PC-3 (cell line): ENCODE data around the gene SCCPDH. TPM values are rescaled to one million over a fixed set of nuclear protein-coding genes. Genes with fewer than 3 reads are reported as not detected.

Experiments
- ATAC-seq: fragments of 200-7000 bp; cut with Tn5 transposase; 2 replicates; pipeline ENCODE4 v1.9.1; 2020; ENCODE audit warnings: mild to moderate bottlenecking, moderate library complexity
- BruUV-seq: library from RNA; stranded (reverse); fragments of 400-500 nt; replicated peaks from 2 replicates; lab custom pipeline; 2021; lab: Mats Ljungman, UMichigan
- CTCF ChIA-PET: fragments of 300-600 bp; sonication (Branson Sonifier 250); formaldehyde crosslinking; loops from one replicate; lab custom pipeline; 2022; ENCODE audit warnings: antibody characterized with exemption; lab: Charles Lee
- POLR2A ChIA-PET: fragments of 300-600 bp; sonication (Branson Sonifier 250); formaldehyde crosslinking; loops from one replicate; lab custom pipeline; 2022; ENCODE audit warnings: antibody characterized with exemption; ENCODE audit not compliant: unreplicated experiment; lab: Charles Lee
- DNase-seq: peaks from one replicate; pipeline ENCODE4 v3.0.0-alpha.2; 2015
- H2AFZ ChIP-seq: fragments of 300-600 bp; sonication (generic); 2 replicates; pipeline ENCODE4 v1.6.0; 2016; ENCODE audit warnings: antibody characterized with exemption, low read length
- H3F3A ChIP-seq: fragments of 300-600 bp; sonication (generic); one replicate; pipeline ENCODE4 v1.6.0; 2017; ENCODE audit warnings: antibody characterized with exemption, low read length, control low read depth, mild to moderate bottlenecking; ENCODE audit not compliant: unreplicated experiment
- H3K27ac ChIP-seq: fragments of 300-600 bp; sonication (generic); 2 replicates; pipeline ENCODE4 v1.5.1; 2016; ENCODE audit warnings: mild to moderate bottlenecking, low read length
- H3K27me3 ChIP-seq: fragments of 300-600 bp; sonication (generic); 2 replicates; pipeline ENCODE4 v1.6.1; 2016; ENCODE audit warnings: low read length, mixed read lengths
- H3K36me3 ChIP-seq: fragments of 300-600 bp; sonication (generic); 2 replicates; pipeline ENCODE4 v1.6.1; 2016; ENCODE audit warnings: low read depth, mixed run types, low read length, mixed read lengths
- H3K4me1 ChIP-seq: fragments of 300-600 bp; sonication (generic); 2 replicates; pipeline ENCODE4 v1.5.1; 2016; ENCODE audit warnings: low read length; ENCODE audit not compliant: insufficient read depth
- H3K4me2 ChIP-seq: fragments of 300-600 bp; sonication (generic); 2 replicates; pipeline ENCODE4 v1.6.0; 2016; ENCODE audit warnings: low read length
- H3K4me3 ChIP-seq: fragments of 300-600 bp; sonication (generic); 2 replicates; pipeline ENCODE4 v1.5.1; 2016; ENCODE audit warnings: mild to moderate bottlenecking, low read length, mixed read lengths
- H3K79me2 ChIP-seq: fragments of 300-600 bp; sonication (generic); 2 replicates; pipeline ENCODE4 v1.6.1; 2017; ENCODE audit warnings: low read length, mixed read lengths
- H3K9ac ChIP-seq: fragments of 300-600 bp; sonication (generic); 2 replicates; pipeline ENCODE4 v1.6.0; 2016; ENCODE audit warnings: mild to moderate bottlenecking, low read length
- H3K9me2 ChIP-seq: fragments of 300-600 bp; sonication (generic); replicated peaks from 2 replicates; pipeline ENCODE4 v1.6.1; 2016; ENCODE audit warnings: mixed run types, low read length, mixed read lengths
- H3K9me3 ChIP-seq: fragments of 300-600 bp; sonication (generic); 2 replicates; pipeline ENCODE4 v1.6.1; 2016; ENCODE audit warnings: low read length, mixed read lengths
- H4K20me1 ChIP-seq: fragments of 300-600 bp; sonication (generic); 2 replicates; pipeline ENCODE4 v1.6.1; 2016; ENCODE audit warnings: low read length, mixed read lengths
- CTCF ChIP-seq: fragments of 300-600 bp; sonication (generic); conservative IDR thresholded peaks from 2 replicates; pipeline ENCODE4 v1.5.1; 2017; ENCODE audit warnings: antibody characterized with exemption, low read depth, mild to moderate bottlenecking, low read length
- EZH2 ChIP-seq: fragments of 300-600 bp; sonication (generic); IDR thresholded peaks from one replicate; pipeline ENCODE4 v1.6.1; 2017; ENCODE audit warnings: antibody characterized with exemption, mild to moderate bottlenecking, low read length; ENCODE audit not compliant: unreplicated experiment
- EZH2phosphoT487 ChIP-seq: fragments of 300-600 bp; sonication (generic); IDR thresholded peaks from 2 replicates; pipeline ENCODE4 v1.6.1; 2018; ENCODE audit warnings: mild to moderate bottlenecking, antibody characterized with exemption, low read length, borderline replicate concordance
- intact Hi-C: fragments of 100-400 bp; cut with micrococcal nuclease; formaldehyde crosslinking; loops from 2 replicates; pipeline ENCODE4 v1.9.0; 2023
- total RNA-seq: library from RNA; depleted of rRNA; stranded (reverse); fragments of >200 nt; gene quantifications from 2 replicates; pipeline ENCODE4 v1.2.3, GENCODE V29; 2014

The SCCPDH gene
- total RNA-seq, 1 experiment from 2014 or later: 50.8 TPM

- no peak overlapping the region for H3K9ac ChIP-seq
- ATAC-seq (no peak), DNase-seq (no peak)
- H3F3A ChIP-seq: no peaks in the 10 kb centered on the region
- no peak overlapping the region for H3K27ac ChIP-seq
- H3K9me2 ChIP-seq: no peaks in the 10 kb centered on the region
- no peaks in the 10 kb centered on the region for H3K9me3 ChIP-seq
- H3K27me3 ChIP-seq: no peaks in the 10 kb centered on the region
- H3K4me1 ChIP-seq: no peaks in the 10 kb centered on the region
- CTCF ChIA-PET: no interaction called here
- intact Hi-C loops: loop anchor here (10.0 kb wide), 1 partner anchor 191 kb away; the partner anchor contains the start of genes CNST and TFB2M
- H3K4me2 ChIP-seq: no peak overlapping the region
- no TSS peak for BruUV-seq
- no peaks in the 10 kb centered on the region for H4K20me1 ChIP-seq
- TF ChIP-seq EZH2phosphoT487 (no peak), CTCF (no peak), EZH2 (no peak)
- H3K36me3 ChIP-seq: peaks cover 4% of the 10 kb centered on the region; the same call in 1 of the 2 replicates
- no peak overlapping the region for H2AFZ ChIP-seq
- POLR2A ChIA-PET: interaction anchor here (0.7 kb wide), 1 partner anchor 62 kb away, joined by 4 read pairs; no protein-coding TSS in a partner anchor
- H3K4me3 ChIP-seq: no peak overlapping the region
- H3K79me2 ChIP-seq: no peaks in the 10 kb centered on the region
Observed at GRCh38 chr1:246755419-246755818, 31.2 kb downstream of the SCCPDH start.

- intact Hi-C loops: no loop called here
- BruUV-seq: no TSS peak
- ATAC-seq: no peak
- Histone ChIP-seq H3K36me3 (peaks cover 21% of the 10 kb centered on the region), H3K4me1 (no peaks in the 10 kb centered on the region), H3F3A (no peaks in the 10 kb centered on the region), H3K27me3 (no peaks in the 10 kb centered on the region), H3K79me2 (no peaks in the 10 kb centered on the region), H3K27ac (no peak overlapping the region), H3K9me2 (no peaks in the 10 kb centered on the region), H4K20me1 (no peaks in the 10 kb centered on the region), H3K9me3 (no peaks in the 10 kb centered on the region), H3K9ac (no peak overlapping the region), H3K4me3 (no peak overlapping the region), H3K4me2 (no peak overlapping the region), H2AFZ (no peak overlapping the region)
- ChIA-PET CTCF (no interaction called here), POLR2A (no interaction called here)
- TF ChIP-seq EZH2 (no peak), EZH2phosphoT487 (no peak), CTCF (no peak)
- DNase-seq: no peak
Observed at GRCh38 chr1:246760422-246761347, 36.5 kb downstream of the SCCPDH start.

- Histone ChIP-seq H2AFZ (no peak overlapping the region), H3K9me2 (no peaks in the 10 kb centered on the region), H4K20me1 (no peaks in the 10 kb centered on the region), H3F3A (no peaks in the 10 kb centered on the region), H3K27ac (no peak overlapping the region), H3K9ac (no peak overlapping the region), H3K9me3 (no peaks in the 10 kb centered on the region), H3K36me3 (peaks cover 25% of the 10 kb centered on the region), H3K4me3 (no peak overlapping the region), H3K79me2 (no peaks in the 10 kb centered on the region), H3K4me1 (no peaks in the 10 kb centered on the region), H3K4me2 (no peak overlapping the region), H3K27me3 (no peaks in the 10 kb centered on the region)
- ChIA-PET CTCF (no interaction called here), POLR2A (no interaction called here)
- DNase-seq: no peak
- no peak for TF ChIP-seq EZH2
- no peak for TF ChIP-seq EZH2phosphoT487
- TF ChIP-seq CTCF: no peak
- no TSS peak for BruUV-seq
- intact Hi-C loops: no loop called here
- ATAC-seq: no peak
Observed at GRCh38 chr1:246761396-246761795, 37.2 kb downstream of the SCCPDH start.
